Measurements from ENCODE around the gene PDZRN4. TPM values are rescaled to one million over a fixed set of nuclear protein-coding genes. Genes with fewer than 3 reads are reported as not detected.

Gene PDZRN4
- total and polyA plus RNA-seq, 2 donors (not counting 3 experiments of a cell fraction or from before 2014, with no cell fraction given): not detected

- no peaks in the 10 kb centered on the region for H3K79me2 ChIP-seq (ENCODE audit: control insufficient read depth, insufficient read depth, low read length)
- CTCF ChIA-PET: no interaction called here
Measured at GRCh38 chr12:41333974-41334373, 145.9 kb downstream of the PDZRN4 start.

More at GRCh38 chr12:41333974-41334373, 145.9 kb downstream of the PDZRN4 start:
- intact Hi-C loops (cut with micrococcal nuclease) (no loop called here), dilution Hi-C loops (cut with MboI; ENCODE audit: extremely low pct_ligation_motif_present, low sequenced_read_pairs) (no loop called here)
- no peak overlapping the region for H3K4me3 ChIP-seq (replicated peaks in 1 of 3; ENCODE audit: insufficient read depth in 1 of 3, low read depth in 1 of 3, low read length in 3 of 3)
- H3K4me1 ChIP-seq (ENCODE audit: control insufficient read depth, extremely low read depth, insufficient read depth, low read length): no peaks in the 10 kb centered on the region
- no peak overlapping the region for H3K27ac ChIP-seq (ENCODE audit: insufficient read depth, low read depth, low read length)
- H4K20me1 ChIP-seq (replicated peaks; ENCODE audit: control insufficient read depth, extremely low read depth, insufficient read depth, low read length): no peaks in the 10 kb centered on the region
- POLR2A ChIA-PET: no interaction called here
- H3K9ac ChIP-seq (replicated peaks; ENCODE audit: extremely low read depth, insufficient read depth, low read length): no peak overlapping the region
- no peaks in the 10 kb centered on the region for H3K9me1 ChIP-seq (replicated peaks; ENCODE audit: control insufficient read depth, extremely low read depth, insufficient read depth, low read length)
- no peaks in the 10 kb centered on the region for H3K36me3 ChIP-seq (ENCODE audit: control insufficient read depth in 2 of 2, extremely low read depth in 1 of 2, insufficient read depth in 2 of 2, low read length in 2 of 2)
- H2AFZ ChIP-seq (ENCODE audit: low read depth, low read length): no peak overlapping the region
- DNase-seq (ENCODE audit: low read depth, low spot score): no peak
- no peak for FAIRE-seq
- H3K9me3 ChIP-seq (replicated peaks; ENCODE audit: control insufficient read depth, insufficient read depth, low read length): no peaks in the 10 kb centered on the region
- no peak overlapping the region for H3K4me2 ChIP-seq (ENCODE audit: insufficient read depth, low read length)
- TF ChIP-seq FOS (IDR thresholded peaks at IDR 0.05; ENCODE audit: borderline replicate concordance, insufficient read depth, low read length) (no peak), MYC (IDR thresholded peaks at IDR 0.05; ENCODE audit: low read depth, low read length) (no peak), JUN (IDR thresholded peaks at IDR 0.05; ENCODE audit: borderline replicate concordance, insufficient read depth, insufficient read length, low read depth) (no peak), POLR2A (IDR thresholded peaks at IDR 0.05; ENCODE audit: low read depth, low read length) (no peak), CTCF (IDR thresholded peaks at IDR 0.05; ENCODE audit: extremely low read depth in 1 of 2, insufficient read depth in 1 of 2, low read depth in 1 of 2, low read length in 2 of 2) (no peak), EZH2 (IDR thresholded peaks at IDR 0.05; ENCODE audit: borderline replicate concordance, low read depth, low read length, severe bottlenecking) (no peak), POLR2AphosphoS5 (IDR thresholded peaks at IDR 0.05; ENCODE audit: insufficient read depth, low read depth, low read length) (no peak), MAX (IDR thresholded peaks at IDR 0.05; ENCODE audit: insufficient read depth, insufficient read length) (no peak), GATA2 (IDR thresholded peaks at IDR 0.05; ENCODE audit: insufficient read depth, insufficient read length, low read depth, low read length) (no peak)
- no peaks in the 10 kb centered on the region for H3K27me3 ChIP-seq (ENCODE audit: control insufficient read depth in 2 of 2, insufficient read depth in 2 of 2, low read length in 2 of 2)
- BruUV-seq (replicated peaks): no TSS peak
